Fibroblast of lung (primary cell): ENCODE measurements around the gene ABCD4.

Experiments
- CTCF ChIP-seq, 2 donors: IDR thresholded peaks in 1 of 2; conservative IDR thresholded peaks in 1 of 2; 1 replicate in 1 of 2; 2 replicates in 1 of 2; pipeline ENCODE4 v1.5.1; 2011 to 2012; ENCODE audit warnings: low read length in 2 of 2, control low read depth in 1 of 2, inconsistent platforms in 1 of 2, low read depth in 1 of 2, mild to moderate bottlenecking in 1 of 2
- EZH2 ChIP-seq: IDR thresholded peaks from 2 replicates; pipeline ENCODE4 v1.5.1; 2012; ENCODE audit warnings: low read length, control low read depth, mild to moderate bottlenecking; ENCODE audit errors: missing control alignments

- TF ChIP-seq CTCF (conservative IDR thresholded peaks at IDR 0.05 in 1 of 2, IDR thresholded peaks at IDR 0.05 in 1 of 2; ENCODE audit: low read depth in 1 of 2, low read length in 2 of 2) = no peak
- no peak for TF ChIP-seq EZH2
Observed at GRCh38 chr14:74261288-74261687, 41.4 kb downstream of the ABCD4 start.
